Stomach smooth muscle (tissue), 2 donors: ENCODE data around the gene FBXL19.

ENCODE experiments used
- H3K27ac ChIP-seq: one replicate; pipeline ENCODE4 v1.7.0; 2013; ENCODE audit warnings: mild to moderate bottlenecking, low read length, inconsistent platforms
- H3K27me3 ChIP-seq, 2 donors: one replicate each; pipeline ENCODE4 v1.7.0; 2013; ENCODE audit warnings: low read length in 2 of 2; ENCODE audit not compliant: insufficient read depth in 2 of 2, control insufficient read depth in 1 of 2
- H3K36me3 ChIP-seq, 2 donors: one replicate each; pipeline ENCODE4 v1.7.0; 2013; ENCODE audit warnings: low read length in 2 of 2; ENCODE audit not compliant: control insufficient read depth in 2 of 2, insufficient read depth in 2 of 2
- H3K4me1 ChIP-seq: one replicate; pipeline ENCODE4 v1.7.0; 2013; ENCODE audit warnings: low read length; ENCODE audit not compliant: control insufficient read depth, insufficient read depth
- H3K4me3 ChIP-seq, 2 donors: one replicate each; pipeline ENCODE4 v1.7.0; 2013; ENCODE audit warnings: low read length in 2 of 2
- H3K9ac ChIP-seq, 2 donors: one replicate each; pipeline ENCODE4 v1.7.0; 2013; ENCODE audit warnings: low read length in 2 of 2, mild to moderate bottlenecking in 1 of 2
- H3K9me3 ChIP-seq, 2 donors: one replicate each; pipeline ENCODE4 v1.7.0; 2013; ENCODE audit warnings: low read length in 2 of 2; ENCODE audit not compliant: control insufficient read depth in 2 of 2
- donor health status: healthy.
- donor health status: Pancreatic carcinoma.

The FBXL19 gene

GRCh38 chr16:30907064-30907463 is 16.3 kb upstream of the FBXL19 start:
- peaks cover 8% of the 10 kb centered on the region for H3K4me1 ChIP-seq
- H3K9ac ChIP-seq, result no peak overlapping the region
- H3K27ac ChIP-seq, result no peak overlapping the region
- peaks cover 0 to 3% of the 10 kb centered on the region in 2 donors for H3K36me3 ChIP-seq
- H3K4me3 ChIP-seq, result no peak overlapping the region
- H3K9me3 ChIP-seq, result no peaks in the 10 kb centered on the region
- H3K27me3 ChIP-seq, result no peaks in the 10 kb centered on the region

- Histone ChIP-seq H3K27ac (no peak overlapping the region), H3K27me3 (no peaks in the 10 kb centered on the region), H3K4me3 (no peak overlapping the region), H3K36me3 (peaks cover 0 to 3% of the 10 kb centered on the region in 2 donors), H3K4me1 (no peaks in the 10 kb centered on the region), H3K9ac (no peak overlapping the region), H3K9me3 (no peaks in the 10 kb centered on the region)
These were observed 12.8 kb upstream of the FBXL19 start for GRCh38 chr16:30910427-30911029.

GRCh38 chr16:30912794-30913412 is 10.5 kb upstream of the FBXL19 start:
- no peaks in the 10 kb centered on the region for H3K9me3 ChIP-seq
- no peaks in the 10 kb centered on the region for H3K4me1 ChIP-seq
- no peak overlapping the region for H3K9ac ChIP-seq
- H3K27me3 ChIP-seq, result no peaks in the 10 kb centered on the region
- H3K4me3 ChIP-seq, result no peak overlapping the region
- H3K36me3 ChIP-seq, result no peaks in the 10 kb centered on the region
- H3K27ac ChIP-seq, result no peak overlapping the region

- Histone ChIP-seq H3K9me3 (no peaks in the 10 kb centered on the region), H3K27ac (no peak overlapping the region), H3K4me3 (no peak overlapping the region), H3K36me3 (no peaks in the 10 kb centered on the region), H3K27me3 (no peaks in the 10 kb centered on the region), H3K4me1 (no peaks in the 10 kb centered on the region), H3K9ac (no peak overlapping the region)
These were observed 8.5 kb upstream of the FBXL19 start for GRCh38 chr16:30914830-30915229.

DNA sequence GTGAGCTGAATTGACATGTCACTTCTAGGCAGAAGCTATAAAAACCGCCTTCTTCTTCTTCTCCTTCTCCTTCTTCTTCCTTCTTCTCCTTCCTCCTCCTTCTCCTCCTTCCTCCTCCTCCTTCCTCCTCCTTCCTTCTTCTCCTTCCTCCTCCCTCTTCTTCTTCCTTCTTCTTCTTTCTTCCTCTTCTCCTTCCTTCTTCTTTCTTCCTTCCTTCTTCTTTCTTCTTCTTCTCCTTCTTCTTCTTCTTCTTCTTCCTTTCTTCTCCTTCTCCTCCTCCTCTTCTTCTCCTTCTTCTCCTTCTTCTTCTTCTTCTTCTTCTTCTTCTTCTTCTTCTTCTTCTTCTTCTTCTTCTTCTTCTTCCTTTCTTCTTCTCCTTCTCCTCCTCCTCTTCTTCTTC is 4.8 kb upstream of the FBXL19 start:
- H3K9me3 ChIP-seq, result no peaks in the 10 kb centered on the region
- no peak overlapping the region for H3K9ac ChIP-seq
- no peaks in the 10 kb centered on the region for H3K36me3 ChIP-seq
- H3K4me1 ChIP-seq, result peaks cover 11% of the 10 kb centered on the region
- no peaks in the 10 kb centered on the region for H3K27me3 ChIP-seq
- H3K4me3 ChIP-seq, result no peak overlapping the region
- H3K27ac ChIP-seq, result no peak overlapping the region

GRCh38 chr16:30920891-30921290 is 2.5 kb upstream of the FBXL19 start:
- Histone ChIP-seq H3K9me3 (no peaks in the 10 kb centered on the region), H3K4me1 (peaks cover 20% of the 10 kb centered on the region), H3K4me3 (no peak overlapping the region), H3K9ac (no peak overlapping the region), H3K27me3 (no peaks in the 10 kb centered on the region), H3K36me3 (no peaks in the 10 kb centered on the region), H3K27ac (no peak overlapping the region)

DNA sequence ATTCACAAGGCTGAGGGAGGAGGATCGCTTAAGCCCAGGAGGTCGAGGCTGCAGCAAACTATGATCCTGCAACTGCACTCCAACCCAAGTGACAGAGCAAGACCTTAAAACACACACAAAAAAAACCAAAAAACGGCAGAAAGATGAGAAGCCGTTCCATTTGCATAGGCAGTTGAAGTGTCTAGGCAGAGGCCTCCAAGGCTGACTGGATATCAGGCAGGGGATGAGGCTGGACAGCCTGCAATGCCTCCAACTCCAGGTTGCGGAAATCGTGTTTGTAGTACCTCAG is 2.0 kb upstream of the FBXL19 start:
- Histone ChIP-seq H3K27ac (peak overlapping the region; percentile 97), H3K9ac (peak overlapping the region; percentile 68 to 76), H3K36me3 (no peaks in the 10 kb centered on the region), H3K4me3 (peak overlapping the region; percentile 86 to 95), H3K9me3 (no peaks in the 10 kb centered on the region), H3K4me1 (peaks cover 20% of the 10 kb centered on the region), H3K27me3 (no peaks in the 10 kb centered on the region)

DNA sequence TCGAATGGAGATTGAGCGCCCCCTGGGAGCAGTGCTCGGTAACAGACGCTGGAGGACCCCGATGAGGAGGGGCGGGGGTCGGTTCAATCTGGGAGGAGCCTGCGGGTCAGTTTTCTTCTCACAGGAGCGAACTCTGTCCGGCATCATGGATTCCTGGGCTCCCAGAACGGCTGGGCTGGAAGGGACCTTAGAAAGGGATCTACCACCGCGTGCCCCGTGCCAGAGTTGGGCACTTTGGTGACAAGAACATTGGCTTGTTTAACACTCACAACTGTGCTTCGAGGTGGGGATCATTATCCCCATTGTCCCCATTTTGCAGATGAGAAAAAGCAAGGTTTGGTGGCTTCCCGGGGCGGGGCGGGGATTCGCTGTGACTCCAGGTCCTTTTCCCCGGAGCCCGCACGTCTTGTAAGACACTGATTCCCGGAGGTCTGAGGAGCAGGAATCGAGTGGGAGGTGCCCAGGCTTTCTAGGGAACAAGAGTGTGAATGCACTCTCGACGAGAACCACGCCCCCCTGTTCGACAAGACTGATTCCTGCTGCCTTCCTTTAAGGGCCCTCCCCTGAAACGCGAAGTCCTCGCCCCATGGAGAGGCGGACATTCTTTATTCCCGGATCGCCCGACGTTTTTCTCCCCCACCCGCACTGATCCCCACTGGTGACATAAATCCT is 1.5 kb upstream of the FBXL19 start:
- H3K9me3 ChIP-seq, result no peaks in the 10 kb centered on the region
- peak overlapping the region; percentile 86 to 95 for H3K4me3 ChIP-seq
- no peaks in the 10 kb centered on the region for H3K27me3 ChIP-seq
- H3K4me1 ChIP-seq, result peaks cover 20% of the 10 kb centered on the region
- H3K36me3 ChIP-seq, result no peaks in the 10 kb centered on the region
- peak overlapping the region; percentile 68 to 76 for H3K9ac ChIP-seq
- peak overlapping the region; percentile 97 for H3K27ac ChIP-seq

DNA sequence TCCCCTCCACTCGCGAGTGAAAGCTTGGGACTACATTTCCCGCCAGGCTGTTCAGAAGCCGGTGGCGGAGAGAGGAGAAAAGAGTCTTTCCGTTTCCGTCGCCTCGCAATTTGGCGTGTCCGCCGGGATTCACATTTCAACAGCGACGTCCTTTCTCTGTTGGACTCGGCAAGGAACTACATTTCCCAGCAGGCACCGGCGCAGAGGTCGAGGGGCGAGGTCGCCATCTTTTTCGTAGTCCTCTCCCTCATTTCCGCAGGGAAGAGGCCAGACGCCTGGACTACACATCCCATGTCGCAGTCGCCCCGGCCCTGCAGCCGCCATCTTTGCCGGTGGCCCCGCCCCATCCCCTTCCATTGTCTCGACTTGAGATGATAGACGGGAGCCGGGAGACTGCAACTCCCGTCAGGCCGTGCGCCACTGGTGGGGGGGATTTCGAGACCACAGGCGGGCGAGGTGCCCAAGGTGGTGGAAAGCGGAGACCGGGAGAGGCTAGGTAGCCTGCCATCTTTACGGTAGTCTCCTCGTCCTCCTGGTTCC is 882 bp upstream of the FBXL19 start:
- H3K9me3 ChIP-seq, result no peaks in the 10 kb centered on the region
- H3K36me3 ChIP-seq, result no peaks in the 10 kb centered on the region
- H3K27ac ChIP-seq, result peak overlapping the region; percentile 97
- peak overlapping the region; percentile 76 to 96 for H3K9ac ChIP-seq
- H3K4me3 ChIP-seq, result peak overlapping the region; percentile 86 to 95
- peaks cover 20% of the 10 kb centered on the region for H3K4me1 ChIP-seq
- H3K27me3 ChIP-seq, result no peaks in the 10 kb centered on the region

GRCh38 chr16:30922960-30923535 is 324 bp upstream of the FBXL19 start:
- Histone ChIP-seq H3K27me3 (no peaks in the 10 kb centered on the region), H3K4me1 (peaks cover 22% of the 10 kb centered on the region), H3K9me3 (no peaks in the 10 kb centered on the region), H3K27ac (peak overlapping the region; percentile 97), H3K9ac (peak overlapping the region; percentile 70 to 96), H3K4me3 (peak overlapping the region; percentile 81 to 95), H3K36me3 (no peaks in the 10 kb centered on the region)
